ENCODE data around the gene TSPAN15.
A peak's percentile ranks its signal among the peaks of the same experiment; 100 is the strongest.

The TSPAN15 gene

DNA sequence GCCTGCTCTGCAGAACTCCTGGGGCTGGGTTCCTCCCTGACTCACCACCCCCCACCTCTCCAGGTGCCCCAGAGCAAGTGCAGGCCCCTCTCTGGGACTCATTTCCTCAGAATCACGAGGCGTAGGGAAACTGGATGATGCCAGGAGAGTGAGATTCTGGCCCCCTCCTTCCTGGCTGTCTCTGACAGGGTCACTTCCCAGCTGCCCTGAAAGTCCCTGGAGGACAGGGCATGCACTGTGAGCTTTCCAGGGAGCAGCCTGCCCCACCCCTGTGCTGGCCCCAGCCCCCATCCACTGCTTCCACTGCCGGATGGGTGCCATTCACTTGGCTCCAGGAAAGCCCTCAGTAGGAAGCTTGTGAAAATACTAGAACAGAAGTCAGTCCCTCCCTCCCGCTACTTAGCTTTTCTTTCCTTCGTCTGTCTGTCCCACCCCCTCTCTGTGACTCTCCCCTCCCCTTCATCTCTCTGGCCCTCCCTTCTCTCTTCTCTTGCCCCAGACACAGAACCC is 44.9 kb upstream of the TSPAN15 start:
- Histone ChIP-seq H3K4me1 (ENCODE audit: insufficient read depth, low read length) (no peaks in the 10 kb centered on the region), H3K27me3 (ENCODE audit: insufficient read depth, low read length, poor library complexity) (no peaks in the 10 kb centered on the region), H3K36me3 (ENCODE audit: insufficient read depth, low read length) (peaks cover 9% of the 10 kb centered on the region), H4K20me1 (ENCODE audit: insufficient read depth, low read length) (peaks cover 3% of the 10 kb centered on the region; the same call in 1 of the 2 replicates), H3K27ac (ENCODE audit: low read length) (no peak overlapping the region), H2AFZ (ENCODE audit: low read depth, low read length) (no peak overlapping the region), H3K4me3 (ENCODE audit: low read depth in 1 of 2, low read length in 2 of 2) (no peak overlapping the region), H3K9me3 (ENCODE audit: insufficient read depth, low read length, severe bottlenecking) (no peaks in the 10 kb centered on the region), H3K79me2 (ENCODE audit: insufficient read depth, low read length) (no peaks in the 10 kb centered on the region), H3K4me2 (ENCODE audit: insufficient read depth, low read length) (no peak overlapping the region), H3K9ac (ENCODE audit: low read depth, low read length) (no peak overlapping the region)
- TF ChIP-seq EZH2 (IDR thresholded peaks at IDR 0.05; ENCODE audit: borderline replicate concordance, low read depth, low read length, severe bottlenecking) = no peak
- TF ChIP-seq, protein P1, sequence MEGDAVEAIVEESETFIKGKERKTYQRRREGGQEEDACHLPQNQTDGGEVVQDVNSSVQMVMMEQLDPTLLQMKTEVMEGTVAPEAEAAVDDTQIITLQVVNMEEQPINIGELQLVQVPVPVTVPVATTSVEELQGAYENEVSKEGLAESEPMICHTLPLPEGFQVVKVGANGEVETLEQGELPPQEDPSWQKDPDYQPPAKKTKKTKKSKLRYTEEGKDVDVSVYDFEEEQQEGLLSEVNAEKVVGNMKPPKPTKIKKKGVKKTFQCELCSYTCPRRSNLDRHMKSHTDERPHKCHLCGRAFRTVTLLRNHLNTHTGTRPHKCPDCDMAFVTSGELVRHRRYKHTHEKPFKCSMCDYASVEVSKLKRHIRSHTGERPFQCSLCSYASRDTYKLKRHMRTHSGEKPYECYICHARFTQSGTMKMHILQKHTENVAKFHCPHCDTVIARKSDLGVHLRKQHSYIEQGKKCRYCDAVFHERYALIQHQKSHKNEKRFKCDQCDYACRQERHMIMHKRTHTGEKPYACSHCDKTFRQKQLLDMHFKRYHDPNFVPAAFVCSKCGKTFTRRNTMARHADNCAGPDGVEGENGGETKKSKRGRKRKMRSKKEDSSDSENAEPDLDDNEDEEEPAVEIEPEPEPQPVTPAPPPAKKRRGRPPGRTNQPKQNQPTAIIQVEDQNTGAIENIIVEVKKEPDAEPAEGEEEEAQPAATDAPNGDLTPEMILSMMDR (IDR thresholded peaks at IDR 0.05; ENCODE audit: borderline replicate concordance, extremely low read depth, low read length, poor library complexity, severe bottlenecking) = no peak
- no peak for DNase-seq
- ATAC-seq (ENCODE audit: insufficient read depth, low read depth) = no peak

DNA sequence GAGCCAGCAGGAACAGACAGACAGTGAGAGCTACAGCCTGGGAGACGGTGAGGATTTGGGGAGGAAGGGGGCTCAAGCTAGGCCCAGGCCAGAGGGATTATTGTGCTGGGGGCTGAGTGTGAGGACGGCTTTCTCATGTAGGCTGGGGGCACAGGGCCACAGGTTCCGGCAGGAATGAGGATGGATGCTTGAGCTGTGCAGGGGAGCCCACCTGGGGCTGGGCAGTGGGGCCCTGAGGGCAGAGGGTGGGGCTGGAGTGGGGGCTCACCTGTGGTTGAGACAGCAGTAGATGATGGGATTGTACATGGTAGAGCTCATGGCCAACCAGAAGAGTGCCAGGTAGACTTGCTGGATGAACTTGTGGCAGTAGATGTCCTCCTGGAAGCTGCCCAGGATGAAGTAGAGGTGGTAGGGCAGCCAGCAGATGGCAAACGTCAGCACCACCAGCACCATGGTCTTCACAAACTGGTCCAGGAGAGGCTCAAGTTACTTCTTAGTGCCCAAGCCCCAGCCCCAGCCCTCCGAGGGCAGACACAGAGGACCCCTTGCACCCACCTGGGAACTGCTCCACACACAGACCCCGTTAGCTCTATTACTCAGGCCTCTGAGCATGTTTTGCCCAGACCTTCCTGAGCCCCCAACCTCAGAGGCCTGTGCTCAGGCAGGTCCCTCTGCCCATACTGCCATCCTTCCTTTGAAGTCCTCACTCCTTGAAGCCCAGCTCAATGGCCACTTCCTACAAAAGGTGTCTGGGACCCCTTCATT is 44.3 kb upstream of the TSPAN15 start:
- DNase-seq (no peak), ATAC-seq (ENCODE audit: insufficient read depth, low read depth) (no peak)
- Histone ChIP-seq H3K4me3 (ENCODE audit: low read depth in 1 of 2, low read length in 2 of 2) (no peak overlapping the region), H4K20me1 (ENCODE audit: insufficient read depth, low read length) (no peaks in the 10 kb centered on the region), H2AFZ (ENCODE audit: low read depth, low read length) (no peak overlapping the region), H3K27ac (ENCODE audit: low read length) (no peak overlapping the region), H3K4me2 (ENCODE audit: insufficient read depth, low read length) (no peak overlapping the region), H3K9me3 (ENCODE audit: insufficient read depth, low read length, severe bottlenecking) (no peaks in the 10 kb centered on the region), H3K27me3 (ENCODE audit: insufficient read depth, low read length, poor library complexity) (no peaks in the 10 kb centered on the region), H3K36me3 (ENCODE audit: insufficient read depth, low read length) (peaks cover 5% of the 10 kb centered on the region; the same call in 1 of the 2 replicates), H3K4me1 (ENCODE audit: insufficient read depth, low read length) (no peaks in the 10 kb centered on the region), H3K79me2 (ENCODE audit: insufficient read depth, low read length) (no peaks in the 10 kb centered on the region), H3K9ac (ENCODE audit: low read depth, low read length) (no peak overlapping the region)
- TF ChIP-seq, protein P1 (IDR thresholded peaks at IDR 0.05; ENCODE audit: borderline replicate concordance, extremely low read depth, low read length, poor library complexity, severe bottlenecking) = no peak
- TF ChIP-seq EZH2 (IDR thresholded peaks at IDR 0.05; ENCODE audit: borderline replicate concordance, low read depth, low read length, severe bottlenecking) = no peak

DNA sequence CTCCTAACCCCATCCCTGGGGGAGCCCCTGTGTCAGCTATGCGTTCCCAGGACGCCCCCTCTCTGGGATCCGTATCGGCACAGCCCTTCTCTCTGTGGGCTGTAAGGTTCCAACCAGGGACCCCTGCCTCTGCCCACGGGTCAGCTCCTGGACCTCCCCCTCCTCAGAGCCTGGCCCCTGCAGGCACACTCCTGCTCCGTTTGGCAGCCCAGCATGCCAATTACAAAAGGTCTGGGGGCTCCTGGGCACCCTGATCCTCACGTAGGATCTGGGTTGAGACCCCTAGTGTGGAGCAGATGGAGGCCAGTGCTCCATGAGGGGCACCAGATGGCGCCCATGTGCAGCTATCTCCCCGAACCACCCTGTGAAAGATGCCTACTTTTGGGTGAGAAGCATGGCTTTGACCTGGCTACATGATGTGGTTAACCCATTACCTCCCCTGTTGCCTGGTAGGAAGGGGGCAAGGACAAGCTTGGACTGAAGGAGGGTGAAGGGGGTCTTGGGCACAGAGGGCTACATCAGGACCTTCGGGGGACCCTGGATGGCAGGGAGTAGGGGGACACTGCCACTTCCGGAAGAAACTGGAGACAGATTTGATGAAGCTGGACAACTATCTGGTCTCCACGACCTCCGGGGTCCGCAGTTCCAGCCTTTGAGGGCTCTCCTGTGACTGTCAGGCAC is 43.5 kb upstream of the TSPAN15 start:
- Histone ChIP-seq H3K79me2 (ENCODE audit: insufficient read depth, low read length) (no peaks in the 10 kb centered on the region), H4K20me1 (ENCODE audit: insufficient read depth, low read length) (no peaks in the 10 kb centered on the region), H3K4me1 (ENCODE audit: insufficient read depth, low read length) (no peaks in the 10 kb centered on the region), H3K36me3 (ENCODE audit: insufficient read depth, low read length) (peaks cover 2% of the 10 kb centered on the region; the same call in 1 of the 2 replicates), H3K9me3 (ENCODE audit: insufficient read depth, low read length, severe bottlenecking) (no peaks in the 10 kb centered on the region), H3K4me2 (ENCODE audit: insufficient read depth, low read length) (no peak overlapping the region), H3K27ac (ENCODE audit: low read length) (no peak overlapping the region), H3K9ac (ENCODE audit: low read depth, low read length) (no peak overlapping the region), H3K4me3 (ENCODE audit: low read depth in 1 of 2, low read length in 2 of 2) (no peak overlapping the region), H3K27me3 (ENCODE audit: insufficient read depth, low read length, poor library complexity) (no peaks in the 10 kb centered on the region), H2AFZ (ENCODE audit: low read depth, low read length) (no peak overlapping the region)
- TF ChIP-seq, protein P1 (IDR thresholded peaks at IDR 0.05; ENCODE audit: borderline replicate concordance, extremely low read depth, low read length, poor library complexity, severe bottlenecking) = peak; percentile 66
- no peak for TF ChIP-seq EZH2 (IDR thresholded peaks at IDR 0.05; ENCODE audit: borderline replicate concordance, low read depth, low read length, severe bottlenecking)
- ATAC-seq (ENCODE audit: insufficient read depth, low read depth) = peak; percentile 59
- peak; percentile 40 for DNase-seq

All from DND-41 (cell line).